NCI-H1930 (cell line): ENCODE data around the gene MYL10.
"Not testable (repeated sequence)": the region's sequence is repeated elsewhere in the genome, so short reads cannot be mapped to it uniquely, and the experiment has no call there.

ENCODE experiments used
- DNase-seq, 2 experiments: peaks; one replicate each; lab custom pipeline; 2025; lab: John Stamatoyannopoulos, UW

Gene MYL10

DNA sequence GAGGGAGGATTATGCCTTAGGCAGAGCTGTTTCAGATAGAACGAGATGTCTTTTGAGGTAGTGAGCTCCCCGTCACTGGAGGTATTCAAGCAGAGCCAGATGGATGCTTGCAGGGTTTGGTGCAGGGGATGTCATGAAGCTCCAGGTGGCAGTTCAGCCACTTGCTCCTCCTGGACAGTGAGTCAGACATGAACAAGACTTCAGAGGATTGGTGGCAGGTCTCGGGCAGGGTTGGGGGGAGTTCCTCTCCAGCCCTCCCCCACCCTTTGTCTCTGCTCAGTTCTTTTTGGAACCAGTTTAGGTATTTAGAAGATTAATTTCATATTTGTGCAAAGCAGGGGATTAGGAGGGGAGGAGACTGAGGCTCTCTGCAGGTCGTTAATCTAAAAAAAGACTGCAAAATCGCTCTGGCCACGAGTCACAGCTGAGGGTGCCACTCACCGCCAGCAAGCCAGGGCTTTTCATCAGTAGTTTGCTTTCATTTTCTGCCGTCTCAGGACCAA lies 21.5 kb upstream of the MYL10 start:
- DNase-seq, result no peak

GRCh38 chr7:101647876-101648275 lies 18.8 kb upstream of the MYL10 start:
- DNase-seq, result not testable (repeated sequence)

DNA sequence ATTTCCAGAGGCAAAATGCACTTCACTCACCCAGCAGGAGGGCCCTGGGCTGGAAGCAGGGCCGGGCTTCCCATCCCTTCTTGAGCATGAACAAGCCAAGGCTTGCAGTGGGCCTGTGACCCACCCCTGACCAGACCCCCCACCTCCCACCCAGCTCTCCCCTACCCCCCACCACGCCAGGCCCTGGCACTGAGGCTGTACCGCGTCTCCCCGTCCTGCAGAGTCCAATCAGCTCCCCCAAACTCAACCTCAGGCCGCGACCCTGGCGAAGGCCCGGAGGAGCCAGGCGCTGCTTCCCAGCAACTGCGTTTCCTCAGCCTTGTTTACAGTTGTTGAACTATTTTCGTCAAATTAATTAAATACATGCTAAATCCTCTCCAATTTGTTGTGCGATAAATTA lies 16.9 kb upstream of the MYL10 start:
- DNase-seq, result no peak

DNA sequence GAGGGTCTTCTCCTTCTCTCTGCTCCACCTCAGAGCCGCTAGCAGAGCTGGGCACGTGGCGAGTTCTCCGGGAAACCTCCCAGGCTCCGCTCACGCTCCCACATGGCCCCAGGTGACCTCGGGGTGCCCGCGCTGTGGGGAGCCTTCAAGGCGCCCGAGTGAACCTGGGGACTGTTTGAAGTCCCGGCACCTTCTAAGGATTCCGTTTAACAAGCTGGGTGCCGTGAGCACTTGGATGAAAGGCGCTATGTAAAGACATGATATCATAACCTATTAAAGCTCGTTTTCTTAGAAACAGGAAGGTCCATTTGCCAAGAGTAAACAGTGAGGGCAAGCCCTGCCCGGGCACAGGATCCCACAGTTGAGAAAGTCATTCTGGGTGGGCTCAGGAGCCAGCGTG lies 15.8 kb upstream of the MYL10 start:
- DNase-seq, result no peak

DNA sequence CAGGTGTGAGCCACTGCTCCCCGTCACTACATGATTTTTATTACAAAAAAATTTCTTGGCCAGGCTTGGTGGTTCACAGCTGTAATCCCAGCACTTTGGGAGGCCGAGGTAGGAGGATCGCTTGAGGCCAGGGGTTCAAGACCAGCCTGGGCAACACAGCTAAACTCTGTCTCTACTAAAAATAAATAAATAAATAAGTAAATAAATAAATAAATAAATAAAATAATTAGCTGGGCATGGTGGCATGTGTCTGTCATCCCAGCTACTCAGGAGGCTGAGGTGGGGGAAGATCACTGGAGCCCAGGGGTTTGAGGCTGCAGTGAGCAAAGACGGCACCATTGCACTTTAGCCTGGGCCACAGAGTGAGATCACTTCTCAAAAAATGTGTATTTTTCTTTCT lies 10.0 kb upstream of the MYL10 start:
- DNase-seq, result not testable (repeated sequence)

DNA sequence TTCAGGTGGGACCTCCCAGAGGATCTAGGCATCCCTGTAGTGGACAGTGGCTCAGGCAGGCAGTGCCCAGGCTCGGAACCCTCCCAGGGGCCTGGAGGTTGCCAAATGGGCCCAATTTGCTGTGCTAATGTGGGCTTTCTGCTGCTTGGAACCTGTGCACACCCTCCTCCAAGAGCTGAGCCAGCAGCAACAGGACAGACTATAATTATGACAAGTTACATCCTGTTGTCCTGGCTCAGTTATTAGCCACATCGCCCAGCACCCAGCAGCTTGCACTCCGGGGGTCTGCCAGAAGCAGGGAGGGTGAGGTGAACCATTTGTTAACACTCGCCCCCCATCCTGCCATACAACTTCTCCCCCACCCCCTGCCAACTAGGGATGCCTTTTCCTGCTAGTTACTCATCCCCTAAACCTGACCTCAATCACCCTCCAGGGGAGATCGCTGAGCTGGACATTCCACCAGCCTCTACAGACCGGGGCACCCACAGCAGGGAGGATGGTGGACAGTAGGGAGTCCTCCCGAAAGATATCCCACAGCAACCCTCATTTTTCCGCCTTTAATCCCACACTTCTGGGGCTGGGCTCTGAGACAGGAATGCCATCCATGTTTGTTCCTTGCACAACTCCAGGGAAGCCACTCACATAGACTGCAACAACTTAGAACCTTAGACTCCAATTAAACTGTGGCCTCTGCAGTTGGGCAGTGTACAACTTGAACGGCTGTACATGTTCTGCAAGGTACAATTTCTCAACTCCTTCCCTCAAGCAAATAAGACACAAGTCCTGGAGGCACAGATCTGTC lies 7.9 kb upstream of the MYL10 start:
- no peak for DNase-seq

DNA sequence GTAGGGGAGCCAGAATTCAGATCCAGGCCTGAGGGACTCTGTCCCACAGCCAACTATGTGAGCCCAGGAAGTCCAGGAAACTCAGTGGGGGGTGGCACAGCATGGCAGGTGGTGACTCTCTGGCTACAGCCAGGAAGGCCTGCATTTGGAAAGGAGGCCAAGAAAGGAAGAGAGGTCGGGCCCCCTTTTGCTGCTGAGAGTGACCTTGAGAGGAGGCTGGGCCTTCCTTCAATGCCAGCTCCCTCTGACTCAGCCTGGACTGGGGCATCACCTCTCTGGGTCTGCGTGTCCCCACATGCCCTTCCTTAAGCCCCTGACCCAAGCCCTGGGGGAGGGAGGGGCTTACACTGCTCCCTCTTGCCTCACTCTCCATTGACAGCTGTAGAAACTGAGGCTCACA lies 6.4 kb upstream of the MYL10 start:
- no peak for DNase-seq

DNA sequence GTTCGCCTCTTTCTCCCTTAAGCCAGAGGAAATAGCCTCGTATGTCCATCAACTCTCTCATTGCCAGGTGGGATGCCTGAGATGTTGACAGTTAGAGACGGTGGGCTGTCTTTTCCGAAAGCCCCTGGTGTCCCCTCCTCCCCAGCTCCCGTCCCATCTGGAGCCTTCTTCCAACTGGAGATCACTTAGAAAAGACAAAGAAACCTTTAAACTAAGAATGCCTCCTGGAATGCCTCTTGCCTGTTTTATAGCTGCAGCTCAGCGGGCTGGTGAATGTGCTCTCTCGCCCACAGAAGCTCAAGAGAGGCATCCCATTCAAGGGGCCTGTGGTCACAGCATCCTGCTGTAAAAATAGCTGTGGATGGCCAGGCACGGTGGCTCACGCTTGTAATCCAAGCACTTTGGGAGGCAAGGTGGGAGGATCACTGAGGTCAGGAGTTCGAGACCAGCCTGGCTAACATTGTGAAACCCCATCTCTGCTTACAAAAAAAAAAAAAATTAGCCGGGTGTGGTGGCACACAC lies 5.2 kb upstream of the MYL10 start:
- no peak for DNase-seq

DNA sequence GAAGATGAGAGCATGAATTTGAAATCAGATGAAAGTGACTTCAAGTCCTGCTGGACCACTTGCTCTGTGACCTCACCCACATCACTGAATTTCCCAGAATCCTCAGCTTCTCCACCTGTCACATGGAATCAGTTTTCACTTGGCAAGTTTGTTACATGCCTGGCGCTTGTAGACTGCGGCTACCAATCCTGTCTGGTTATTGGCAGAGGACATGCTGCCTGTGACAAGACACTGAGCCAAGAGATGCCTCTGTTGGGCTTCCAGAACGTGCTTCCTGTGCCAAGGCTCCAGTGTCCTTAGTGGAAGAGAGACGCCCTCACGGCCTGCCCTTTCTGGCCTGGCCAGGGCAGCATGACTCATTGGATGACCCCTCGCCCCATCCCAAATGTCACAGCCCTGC lies 4.4 kb upstream of the MYL10 start:
- no peak for DNase-seq

- no peak for DNase-seq
Observed at GRCh38 chr7:101632641-101633040, 3.5 kb upstream of the MYL10 start.

- DNase-seq, result no peak
Observed at GRCh38 chr7:101631224-101631714, 2.2 kb upstream of the MYL10 start.

DNA sequence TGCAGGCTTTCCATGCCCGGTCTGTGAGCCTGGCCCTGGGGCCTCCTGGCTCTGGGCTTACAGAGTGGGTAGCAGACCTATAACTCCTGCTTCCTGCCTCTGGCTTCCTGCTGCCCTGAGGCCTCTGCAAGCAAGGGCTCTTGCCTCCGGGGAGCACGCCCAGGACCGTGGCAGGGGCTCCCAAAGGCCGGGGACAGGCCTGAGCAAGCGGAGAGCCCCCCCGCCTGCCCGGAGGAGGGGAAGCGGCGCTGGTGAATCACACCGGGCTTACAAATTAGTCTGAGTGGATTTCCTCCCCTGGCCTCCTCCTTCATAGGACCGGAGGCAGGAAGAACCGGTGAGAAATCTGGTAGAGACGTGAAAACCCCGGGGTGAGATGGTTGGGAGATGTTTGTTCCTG lies 1.5 kb upstream of the MYL10 start:
- DNase-seq, result no peak

DNA sequence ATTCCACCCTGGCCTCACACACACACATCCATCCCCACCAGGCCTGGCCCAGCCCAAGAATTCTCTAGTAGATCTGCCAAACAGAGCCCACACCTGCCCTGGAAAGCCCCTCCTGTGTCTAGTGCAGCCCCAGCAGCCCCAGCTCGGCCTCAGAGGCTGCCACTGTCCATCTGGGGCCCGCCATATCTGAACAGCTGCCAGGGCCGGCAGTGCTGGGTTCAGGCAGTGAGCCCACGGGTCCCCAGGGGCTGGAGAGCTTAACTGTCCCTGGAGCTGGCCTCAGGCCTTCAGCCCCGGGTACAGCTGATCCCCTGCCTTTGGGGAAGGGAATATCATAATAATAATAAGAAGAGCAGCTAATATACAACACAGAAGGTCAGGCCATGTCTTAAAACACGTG lies 574 bp downstream of the MYL10 start:
- no peak for DNase-seq

GRCh38 chr7:101626758-101627157 lies 2.3 kb downstream of the MYL10 start:
- no peak for DNase-seq

GRCh38 chr7:101626069-101626671 lies 2.9 kb downstream of the MYL10 start:
- no peak for DNase-seq

- no peak for DNase-seq
Observed at GRCh38 chr7:101625031-101625791, 3.9 kb downstream of the MYL10 start.

DNA sequence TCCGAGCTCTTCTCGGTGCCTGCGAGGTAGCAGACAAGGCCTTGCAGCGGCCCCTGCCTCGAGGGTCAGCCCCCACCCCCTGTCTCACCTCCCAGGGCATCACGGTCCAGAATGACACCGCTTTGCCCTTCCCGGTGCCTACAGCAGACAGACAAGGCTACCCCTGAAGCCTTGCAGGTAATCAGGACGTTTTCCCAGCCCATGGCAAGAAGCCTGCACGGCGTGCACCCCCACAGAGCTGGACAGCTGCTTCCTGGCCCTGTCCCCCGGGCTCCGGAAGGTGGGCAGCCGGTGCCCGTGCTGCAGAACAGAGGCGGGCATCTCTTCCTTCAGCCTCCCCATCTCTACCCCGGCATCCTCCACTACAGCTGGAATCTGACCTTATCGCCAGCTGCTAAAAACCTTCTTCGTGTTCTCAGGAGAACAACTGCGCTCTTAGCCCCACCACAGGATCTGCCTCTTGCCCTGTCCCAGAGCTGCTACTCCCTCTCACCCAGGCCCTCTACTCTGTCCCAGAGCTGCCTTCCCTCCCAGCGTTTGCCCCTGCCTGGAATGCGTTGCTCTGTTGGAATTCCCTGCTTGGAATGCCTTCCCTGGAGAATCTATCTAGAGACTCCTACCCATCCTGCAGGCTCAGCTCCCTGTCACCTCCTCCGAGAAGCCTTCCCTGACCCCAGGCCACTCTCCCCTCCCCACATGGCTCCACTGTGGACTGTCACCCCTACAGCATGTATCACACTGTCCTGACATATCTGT lies 4.7 kb downstream of the MYL10 start:
- no peak for DNase-seq

DNA sequence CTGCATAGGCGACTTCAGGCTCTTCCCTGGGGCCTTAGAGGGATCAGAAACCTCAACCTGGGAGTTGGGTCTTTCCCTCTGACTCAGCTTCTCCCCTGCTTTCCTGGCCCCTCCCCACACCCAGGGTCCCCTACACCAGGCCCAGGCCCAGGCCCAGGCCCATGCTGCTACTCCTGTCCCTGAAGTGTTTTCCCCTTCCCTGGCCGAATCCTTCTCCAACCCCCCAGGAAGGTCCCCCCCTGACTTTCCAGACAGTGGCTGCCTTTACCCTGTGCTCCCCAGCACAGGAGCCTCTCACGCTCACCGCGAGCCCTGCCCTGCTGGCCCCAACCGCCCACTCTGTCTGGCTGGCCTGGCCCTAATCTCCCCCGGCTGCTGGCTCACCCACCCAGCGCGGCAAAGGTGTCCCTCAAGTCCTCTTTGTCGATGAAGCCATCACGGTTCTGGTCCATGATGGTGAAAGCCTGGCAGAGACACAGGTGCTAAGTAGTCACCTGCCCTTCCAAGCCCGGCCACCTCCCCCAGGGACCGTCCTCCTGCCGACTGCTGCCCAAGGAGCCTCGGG lies 6.4 kb downstream of the MYL10 start:
- no peak for DNase-seq

DNA sequence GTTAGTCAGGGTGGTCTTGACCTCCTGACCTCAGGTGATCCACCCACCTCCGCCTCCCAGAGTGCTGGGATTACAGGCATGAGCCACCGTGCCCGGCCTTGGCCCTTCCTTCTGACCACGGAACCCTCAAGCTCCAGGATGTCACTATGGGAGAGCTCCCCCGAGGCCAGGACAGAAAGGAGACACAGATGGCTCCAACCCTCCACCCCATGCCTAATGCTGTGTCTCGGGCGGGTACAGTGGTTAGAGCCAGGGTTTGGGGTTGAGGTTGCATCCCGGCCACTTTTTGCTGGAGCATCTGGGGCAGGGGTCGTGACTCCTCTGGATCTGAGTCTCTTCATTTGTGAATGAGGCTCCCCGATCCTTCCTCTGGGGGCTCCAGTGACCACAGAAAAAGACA lies 8.1 kb downstream of the MYL10 start:
- no peak for DNase-seq

DNA sequence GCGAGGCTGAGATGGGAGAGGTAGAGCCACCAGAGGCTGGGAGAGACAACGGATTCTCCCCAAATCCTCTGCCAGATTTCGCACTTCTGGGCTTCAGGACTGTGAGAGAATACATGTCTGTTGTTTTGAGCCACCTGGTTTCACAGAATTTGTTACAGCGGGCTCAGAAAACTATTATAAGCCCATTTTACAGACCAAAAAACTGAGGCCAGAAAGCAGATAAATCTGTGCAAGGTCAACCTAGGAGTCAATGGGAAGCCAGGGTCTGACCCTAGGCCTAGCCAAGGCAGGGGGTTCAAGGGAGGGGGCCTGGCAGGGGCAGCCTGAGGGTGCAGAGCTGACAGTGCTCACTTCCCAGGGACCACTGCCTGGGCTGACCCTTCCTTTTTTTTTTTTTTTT lies 8.7 kb downstream of the MYL10 start:
- no peak for DNase-seq

DNA sequence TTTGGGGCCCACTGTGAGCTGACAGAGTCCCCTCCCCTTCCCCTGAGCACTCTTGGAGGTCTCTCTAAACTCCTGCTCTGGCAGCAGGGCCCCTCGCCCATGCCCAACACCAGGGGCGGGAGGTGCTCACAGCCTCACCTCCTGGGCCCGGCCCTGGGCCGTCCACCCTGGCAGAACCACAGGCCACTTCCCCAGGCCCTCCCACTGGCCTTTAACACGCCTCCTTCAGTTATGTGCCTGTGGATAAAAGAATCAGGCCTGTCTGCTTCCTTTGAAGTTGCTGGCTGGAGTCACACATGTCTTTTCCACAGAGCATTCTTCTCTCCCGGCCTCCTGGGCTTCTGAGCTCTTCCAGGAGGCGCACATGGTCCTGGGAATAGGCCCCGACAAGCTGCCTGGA lies 10.2 kb downstream of the MYL10 start:
- no peak for DNase-seq
